Activated CD4-positive, alpha-beta T cell treated with anti-CD3 and anti-CD28 coated beads for 1 hour (primary cell): ENCODE measurements around the gene FBLN1.
"Not testable (repeated sequence)": the region's sequence is repeated elsewhere in the genome, so short reads cannot be mapped to it uniquely, and the experiment has no call there.

Source experiments
- DNase-seq: peaks from one replicate; pipeline ENCODE4 v3.0.0-alpha.2; 2020

The FBLN1 gene

DNA sequence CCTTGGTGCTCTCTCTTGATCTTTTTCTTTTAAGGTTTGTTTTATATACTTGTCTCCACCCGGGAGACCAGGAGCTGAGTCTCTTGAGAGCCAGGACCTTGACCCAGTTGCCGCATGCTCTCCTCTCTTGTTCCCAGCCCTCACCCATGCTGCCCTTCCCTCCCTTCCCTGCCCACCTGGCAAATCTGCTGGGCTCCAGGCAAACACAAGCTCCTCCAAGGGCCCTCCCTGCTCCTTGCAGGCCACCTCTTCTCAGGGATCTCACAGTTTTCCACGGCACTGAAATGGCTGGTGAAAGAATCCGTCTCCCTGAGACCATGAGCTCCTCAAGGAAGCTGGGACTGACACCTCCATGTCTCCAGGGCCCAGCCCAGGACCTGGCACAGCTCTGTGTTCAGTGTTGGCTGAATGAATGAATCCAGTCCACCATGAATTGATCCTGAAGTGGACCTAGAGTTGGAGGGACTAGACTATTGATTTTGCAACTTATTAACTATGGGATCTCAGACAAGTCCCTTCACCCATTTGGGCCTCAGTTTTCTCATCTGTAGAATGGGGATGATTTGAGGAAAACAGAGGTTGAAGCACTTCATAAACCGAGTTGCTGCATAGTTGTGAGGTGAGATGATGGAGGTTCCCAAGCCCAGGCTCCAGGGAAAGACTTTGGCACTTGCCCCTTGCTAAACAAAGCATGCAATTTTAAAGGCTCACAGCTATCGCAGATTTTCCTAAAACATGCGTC, 25.1 kb upstream of the FBLN1 start:
- no peak for DNase-seq

- DNase-seq: no peak
Measured at GRCh38 chr22:45478108-45478771, 24.4 kb upstream of the FBLN1 start.

DNA sequence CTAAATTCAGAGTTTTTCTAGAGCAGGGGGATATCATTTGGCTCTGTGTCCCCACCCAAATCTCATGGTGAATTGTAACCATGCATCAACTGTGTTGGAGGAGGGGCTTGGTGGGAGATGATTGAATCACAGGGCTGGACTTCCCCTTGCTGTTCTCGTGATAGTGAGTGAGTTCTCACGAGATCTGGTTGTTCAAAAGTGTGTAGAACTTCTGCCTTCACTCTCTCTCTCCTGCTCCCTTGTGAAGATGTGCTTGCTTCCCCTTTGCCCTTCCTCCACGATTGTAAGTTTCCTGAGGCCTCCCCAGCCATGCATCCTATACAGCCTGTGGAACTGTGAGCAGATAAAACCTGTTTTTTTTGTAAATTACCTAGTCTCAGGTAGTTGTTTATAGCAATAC, 22.0 kb upstream of the FBLN1 start:
- no peak for DNase-seq

- DNase-seq: no peak
Measured at GRCh38 chr22:45481661-45482060, 21.0 kb upstream of the FBLN1 start.

- no peak for DNase-seq
Measured at GRCh38 chr22:45482169-45482568, 20.5 kb upstream of the FBLN1 start.

DNA sequence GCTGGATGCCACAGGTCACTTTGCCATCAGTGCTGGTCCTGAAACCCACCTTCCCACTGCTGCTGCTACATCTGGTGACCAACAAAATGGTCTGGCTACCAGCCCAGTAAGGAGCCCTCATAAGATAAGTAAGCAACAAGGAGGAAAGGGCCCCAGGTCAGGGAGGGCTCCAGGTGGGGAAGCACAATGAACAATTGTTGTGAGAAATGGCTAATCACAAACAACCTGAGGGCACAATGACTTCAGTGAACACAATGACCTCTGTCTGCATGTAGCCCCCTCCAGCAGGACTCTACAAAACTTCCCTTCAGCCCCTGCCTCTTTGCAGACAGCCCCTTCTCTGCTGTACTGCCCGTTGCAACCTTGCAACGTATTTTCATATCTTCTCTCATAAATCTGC, 19.4 kb upstream of the FBLN1 start:
- DNase-seq: no peak

GRCh38 chr22:45483918-45484499, 18.7 kb upstream of the FBLN1 start:
- no peak for DNase-seq

GRCh38 chr22:45484742-45485141, 17.9 kb upstream of the FBLN1 start:
- no peak for DNase-seq

GRCh38 chr22:45485261-45485660, 17.4 kb upstream of the FBLN1 start:
- no peak for DNase-seq

- DNase-seq: no peak
Measured at GRCh38 chr22:45488764-45489370, 13.8 kb upstream of the FBLN1 start.

- DNase-seq: no peak
Measured at GRCh38 chr22:45490836-45491235, 11.8 kb upstream of the FBLN1 start.

DNA sequence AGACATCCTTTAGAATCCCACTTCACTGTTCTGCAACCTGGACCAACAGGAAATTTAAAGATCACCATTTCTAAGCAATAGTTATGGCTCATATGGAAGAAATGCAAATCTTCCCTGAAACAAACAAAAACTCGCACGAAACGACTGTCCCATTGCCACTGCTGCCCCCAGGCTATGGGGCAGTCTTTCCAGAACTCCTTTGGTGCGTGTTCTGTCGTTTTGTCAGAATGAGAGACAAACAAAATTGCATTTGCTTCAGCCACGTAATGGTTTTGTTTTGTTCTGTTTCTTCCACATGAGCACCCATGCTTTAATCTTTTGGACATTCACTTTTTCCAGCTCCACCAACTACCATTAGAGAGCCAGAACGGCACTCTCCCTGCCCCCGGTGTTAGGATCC, 10.8 kb upstream of the FBLN1 start:
- no peak for DNase-seq

- DNase-seq: no peak
Measured at GRCh38 chr22:45493286-45493771, 9.4 kb upstream of the FBLN1 start.

GRCh38 chr22:45494306-45494705, 8.4 kb upstream of the FBLN1 start:
- not testable (repeated sequence) for DNase-seq

- not testable (repeated sequence) for DNase-seq
Measured at GRCh38 chr22:45495616-45496015, 7.1 kb upstream of the FBLN1 start.

DNA sequence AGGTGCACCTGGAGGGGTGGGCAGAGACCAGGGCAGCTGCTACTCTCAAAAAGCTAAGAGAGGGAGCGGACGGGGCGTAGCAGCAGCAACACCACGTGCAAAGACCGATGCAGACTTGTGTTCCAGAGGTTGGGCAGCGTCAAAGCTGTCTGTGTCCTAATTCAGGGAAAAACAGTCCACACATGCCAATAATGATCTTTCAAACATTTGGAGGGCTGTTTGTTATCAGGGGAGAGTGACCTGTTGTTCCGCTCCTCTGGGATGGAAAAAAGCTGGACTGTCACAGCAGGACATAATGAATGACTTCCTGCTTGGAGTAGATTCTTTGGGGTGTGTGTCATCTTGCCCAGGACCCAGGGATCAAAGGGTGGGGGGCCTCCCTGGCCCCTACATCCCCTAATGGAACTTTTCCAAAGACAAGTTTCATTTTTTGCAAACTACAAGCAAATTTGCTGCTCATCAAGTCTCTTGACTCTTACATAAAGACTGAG, 6.2 kb upstream of the FBLN1 start:
- DNase-seq: no peak

- DNase-seq: no peak
Measured at GRCh38 chr22:45497351-45498145, 5.1 kb upstream of the FBLN1 start.

- no peak for DNase-seq
Measured at GRCh38 chr22:45499746-45500145, 2.9 kb upstream of the FBLN1 start.

DNA sequence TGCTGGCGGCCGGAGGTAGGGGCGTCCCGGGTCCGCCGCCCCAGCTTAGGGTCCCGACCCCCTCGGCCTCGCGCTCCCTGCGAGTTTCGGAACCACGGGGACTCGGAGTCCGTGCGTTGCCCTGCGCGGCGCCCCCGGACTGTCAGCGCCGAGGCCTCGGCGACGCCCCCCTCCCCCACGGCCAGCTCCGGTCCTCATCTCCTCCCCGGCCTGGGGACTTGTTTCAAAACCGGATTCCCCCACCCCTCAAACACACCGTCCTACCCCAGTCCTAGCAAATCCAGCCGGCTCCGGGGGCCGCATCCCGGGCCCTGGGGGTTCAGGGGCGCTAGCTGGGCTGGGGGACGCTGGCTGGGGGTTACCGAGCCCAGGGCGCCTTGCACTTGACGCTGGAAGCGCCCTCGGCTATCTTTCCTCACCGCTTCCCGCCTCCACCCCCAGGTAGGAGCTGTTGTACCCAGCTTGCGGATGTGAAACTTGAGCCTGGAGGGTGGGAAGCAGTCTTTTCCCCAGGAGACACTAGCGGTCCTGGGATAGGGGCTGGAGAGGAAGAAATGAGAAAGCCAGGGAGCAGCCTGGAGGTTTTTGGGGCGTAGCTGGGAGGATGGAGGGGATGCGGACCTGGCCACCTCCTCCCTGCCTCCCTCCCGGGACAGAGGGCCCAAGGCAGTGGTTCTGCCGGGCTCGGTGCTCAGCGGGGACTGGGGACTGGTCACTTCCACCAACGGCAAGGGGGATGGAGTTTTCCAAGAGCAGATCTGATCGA, 550 bp downstream of the FBLN1 start:
- no peak for DNase-seq

DNA sequence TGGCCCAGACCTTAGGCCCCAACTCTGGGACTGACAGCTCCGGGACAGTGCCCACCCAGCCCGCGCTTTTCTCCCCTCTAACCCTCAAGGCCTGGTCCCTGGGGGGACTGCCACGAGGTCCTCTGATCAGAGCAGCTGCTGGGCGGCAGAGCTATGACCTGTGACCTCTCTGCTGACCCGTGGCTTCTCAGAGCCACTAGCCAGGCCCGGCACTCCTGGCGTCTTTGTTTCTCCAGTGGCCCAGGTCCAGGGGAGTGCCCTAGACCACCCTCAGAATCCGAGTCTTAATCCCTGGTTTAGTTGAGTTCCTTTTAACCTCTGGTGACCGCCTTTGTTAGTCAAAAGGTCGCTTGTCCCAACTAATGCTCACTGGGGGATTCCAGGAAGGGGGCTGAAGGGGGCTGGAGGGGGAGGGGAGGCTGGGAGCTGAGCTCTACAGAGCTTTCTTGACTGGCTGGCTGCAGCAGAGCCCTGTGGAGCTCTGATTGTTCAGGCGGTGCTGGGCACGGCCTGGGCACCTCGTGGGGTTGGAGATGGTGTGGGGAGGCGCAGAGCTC, 1.2 kb downstream of the FBLN1 start:
- no peak for DNase-seq
